Neutrophil (primary cell): Measurements from ENCODE around the gene MFF.

Experiments used
- H3K27ac ChIP-seq: fragments of 200-600 bp; sonication (generic); 2 replicates; pipeline ENCODE4 v1.5.1; 2016; ENCODE audit warnings: mild to moderate bottlenecking, moderate library complexity
- H3K27me3 ChIP-seq: fragments of 200-600 bp; sonication (generic); 2 replicates; pipeline ENCODE4 v1.6.0; 2016; ENCODE audit warnings: mild to moderate bottlenecking
- H3K36me3 ChIP-seq: fragments of 200-600 bp; sonication (generic); 2 replicates; pipeline ENCODE4 v1.5.1; 2017
- H3K4me1 ChIP-seq, 2 experiments: fragments of 200-600 bp in 1 of 2; sonication (generic) in 1 of 2; 1 replicate in 1 of 2; 2 replicates in 1 of 2; pipeline versions ENCODE4 v1.5.1 to v1.6.1; 2013 to 2016; ENCODE audit warnings: low read depth in 1 of 2, low read length in 1 of 2, mild to moderate bottlenecking in 1 of 2, moderate library complexity in 1 of 2; ENCODE audit not compliant: control insufficient read depth in 1 of 2, insufficient read depth in 1 of 2
- H3K4me3 ChIP-seq, 2 experiments: fragments of 200-600 bp in 1 of 2; sonication (generic) in 1 of 2; 1 replicate in 1 of 2; 2 replicates in 1 of 2; pipeline ENCODE4 v1.5.1; 2013 to 2016; ENCODE audit warnings: low read depth in 1 of 2, low read length in 1 of 2, mild to moderate bottlenecking in 1 of 2, moderate library complexity in 1 of 2
- H3K9me3 ChIP-seq: fragments of 200-600 bp; sonication (generic); 2 replicates; pipeline ENCODE4 v1.5.1; 2016
- CTCF ChIP-seq: fragments of 200-600 bp; sonication (generic); IDR thresholded peaks from 2 replicates; pipeline ENCODE4 v1.5.1; 2016; ENCODE audit warnings: antibody characterized with exemption

MFF gene

DNA sequence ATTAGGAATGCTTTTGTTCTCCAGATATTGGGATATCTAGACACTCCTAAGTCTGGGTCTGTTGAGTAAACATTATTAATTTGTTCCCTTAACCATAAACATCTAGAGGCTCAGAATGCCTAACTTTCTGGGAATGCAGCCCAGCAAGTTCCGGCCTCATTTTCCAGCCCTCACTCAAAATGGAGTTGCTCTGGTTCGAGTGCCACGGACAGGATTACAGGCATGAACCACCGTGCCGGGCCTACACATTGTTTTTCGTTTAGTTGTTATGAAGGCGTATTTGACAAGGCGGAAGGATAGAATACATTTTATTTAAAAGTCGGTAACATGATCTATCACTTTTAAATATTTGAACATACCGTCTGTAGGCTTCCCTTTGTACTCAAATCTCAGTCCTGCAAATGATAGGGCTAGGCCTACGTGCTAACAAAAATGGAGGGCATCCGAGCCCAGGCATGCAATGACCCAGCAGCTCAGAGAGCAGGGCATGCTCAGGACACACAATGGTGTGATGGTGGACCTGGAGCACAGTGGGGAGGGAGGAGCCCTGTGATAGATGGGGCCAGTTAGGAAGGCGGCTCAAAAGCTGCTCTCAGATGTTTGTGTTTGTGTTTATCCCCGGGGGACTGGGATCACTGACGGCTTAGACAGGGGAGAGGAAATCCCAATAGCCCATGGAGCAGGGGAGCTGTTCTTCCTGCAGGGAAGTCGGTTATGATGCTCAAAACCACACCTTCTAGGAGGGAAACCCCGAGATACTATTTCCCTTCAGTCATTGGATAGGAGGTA, 65.6 kb downstream of the MFF start:
- Histone ChIP-seq H3K36me3 (no peaks in the 10 kb centered on the region), H3K27ac (no peak overlapping the region), H3K9me3 (no peaks in the 10 kb centered on the region), H3K4me1 (peaks cover 0 to 4% of the 10 kb centered on the region in 2 experiments), H3K27me3 (no peaks in the 10 kb centered on the region), H3K4me3 (no peak overlapping the region)
- TF ChIP-seq CTCF: no peak

- TF ChIP-seq CTCF: no peak
- H3K36me3 ChIP-seq: no peaks in the 10 kb centered on the region
- no peaks in the 10 kb centered on the region for H3K27me3 ChIP-seq
- no peaks in the 10 kb centered on the region for H3K9me3 ChIP-seq
- no peak overlapping the region for H3K27ac ChIP-seq
- no peak overlapping the region for H3K4me3 ChIP-seq
- H3K4me1 ChIP-seq: peaks cover 9 to 18% of the 10 kb centered on the region in 2 experiments
Measured at GRCh38 chr2:227394401-227394800, 69.3 kb downstream of the MFF start.

GRCh38 chr2:227395556-227395955, 70.5 kb downstream of the MFF start:
- H3K27ac ChIP-seq: no peak overlapping the region
- no peaks in the 10 kb centered on the region for H3K9me3 ChIP-seq
- TF ChIP-seq CTCF: no peak
- no peaks in the 10 kb centered on the region for H3K27me3 ChIP-seq
- no peak overlapping the region for H3K4me3 ChIP-seq
- H3K4me1 ChIP-seq: peaks cover 9 to 18% of the 10 kb centered on the region in 2 experiments
- no peaks in the 10 kb centered on the region for H3K36me3 ChIP-seq

DNA sequence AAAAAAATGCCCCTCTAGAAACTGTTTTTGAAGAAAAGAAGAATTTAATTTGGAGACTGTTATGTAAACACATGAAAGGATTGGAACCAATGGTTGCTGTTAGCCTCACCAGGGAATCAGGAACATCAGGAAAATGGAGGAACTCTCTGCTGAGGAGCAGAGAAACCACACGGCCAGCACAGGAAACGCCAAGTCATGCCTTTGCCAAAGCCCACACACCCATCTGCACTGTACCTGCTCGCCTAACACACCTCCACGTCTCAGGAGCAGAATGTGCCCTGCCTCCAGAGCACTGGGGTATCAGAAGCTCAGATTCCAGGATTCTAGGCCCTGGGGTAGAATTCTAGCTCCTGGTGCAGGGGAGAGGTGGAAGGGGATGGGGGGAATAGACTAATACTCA, 72.5 kb downstream of the MFF start:
- TF ChIP-seq CTCF: no peak
- Histone ChIP-seq H3K27ac (peak overlapping the region; percentile 40), H3K4me1 (peaks cover 9 to 18% of the 10 kb centered on the region in 2 experiments), H3K9me3 (no peaks in the 10 kb centered on the region), H3K4me3 (no peak overlapping the region), H3K36me3 (no peaks in the 10 kb centered on the region), H3K27me3 (peaks cover 2% of the 10 kb centered on the region)

- H3K4me3 ChIP-seq: no peak overlapping the region
- H3K36me3 ChIP-seq: no peaks in the 10 kb centered on the region
- TF ChIP-seq CTCF: no peak
- peaks cover 9 to 18% of the 10 kb centered on the region in 2 experiments for H3K4me1 ChIP-seq
- peak overlapping the region; percentile 4 for H3K27ac ChIP-seq
- peaks cover 5% of the 10 kb centered on the region for H3K27me3 ChIP-seq
- H3K9me3 ChIP-seq: no peaks in the 10 kb centered on the region
Measured at GRCh38 chr2:227398684-227399670, 73.9 kb downstream of the MFF start.
